ENCODE measurements around the gene CD99L2. TPM values are rescaled to one million over a fixed set of nuclear protein-coding genes. Genes with fewer than 3 reads are reported as not detected.

Gene CD99L2
- total RNA-seq, 2 experiments from 2014 or later, result 5.9 to 12.3 TPM

- BruUV-seq (replicated peaks), result no TSS peak
- no peaks in the 10 kb centered on the region for H4K20me1 ChIP-seq (ENCODE audit: insufficient read depth, low read length)
- POLR2A ChIA-PET, result interaction anchor here (0.5 kb wide), 1 partner anchor 42 kb away, joined by 3 read pairs; no protein-coding TSS in a partner anchor
- CTCF ChIA-PET (ENCODE audit: unreplicated experiment), result no interaction called here
- H3K4me3 ChIP-seq (ENCODE audit: low read depth, low read length, poor library complexity, severe bottlenecking), result no peak overlapping the region
- no peaks in the 10 kb centered on the region for H3K36me3 ChIP-seq (ENCODE audit: insufficient read depth, low read length)
- no peak overlapping the region for H3K4me2 ChIP-seq (ENCODE audit: low read length)
- no peak overlapping the region for H2AFZ ChIP-seq (ENCODE audit: low read length)
- TF ChIP-seq EZH2phosphoT487 (IDR thresholded peaks at IDR 0.05; ENCODE audit: borderline replicate concordance, low read depth, low read length), result no peak
- TF ChIP-seq CTCF (conservative IDR thresholded peaks at IDR 0.05; ENCODE audit: low read length), result no peak
- H3K79me2 ChIP-seq (ENCODE audit: insufficient read depth, low read depth, low read length), result no peaks in the 10 kb centered on the region
- intact Hi-C loops (cut with micrococcal nuclease; ENCODE audit: unreplicated experiment), result no loop called here
- no peaks in the 10 kb centered on the region for H3K9me2 ChIP-seq (ENCODE audit: insufficient read depth, low read length)
- H3K27ac ChIP-seq (ENCODE audit: low read depth, low read length, poor library complexity, severe bottlenecking), result no peak overlapping the region
- H3K9me3 ChIP-seq (ENCODE audit: low read length), result no peaks in the 10 kb centered on the region
- no peak for DNase-seq (ENCODE audit: low spot score)
- no peaks in the 10 kb centered on the region for H3K4me1 ChIP-seq (ENCODE audit: insufficient read depth, low read length, poor library complexity, severe bottlenecking)
Observed at GRCh38 chrX:150907474-150907873, 9.0 kb upstream of the CD99L2 start.

DNA sequence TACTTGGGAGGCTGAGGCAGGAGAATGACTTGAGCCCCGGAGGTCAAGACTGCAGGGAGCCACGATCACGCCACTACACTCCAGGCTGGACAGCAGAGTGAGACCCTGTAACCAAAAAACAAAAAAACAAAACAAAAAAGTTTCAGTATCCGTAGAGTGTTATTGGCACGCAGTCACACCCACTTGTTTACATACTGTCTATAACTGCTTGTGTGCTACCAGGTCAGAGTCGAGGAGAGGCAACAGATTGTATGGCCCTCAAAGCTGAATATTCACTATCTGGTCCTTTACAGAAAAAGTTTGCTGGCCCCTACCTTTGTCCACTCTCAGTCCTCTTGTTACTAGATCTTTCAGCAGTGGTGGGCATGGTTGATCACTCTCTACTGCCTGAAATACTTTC lies 8.2 kb upstream of the CD99L2 start:
- H3K4me2 ChIP-seq (ENCODE audit: low read length), result no peak overlapping the region
- DNase-seq (ENCODE audit: low spot score), result no peak
- H3K4me3 ChIP-seq (ENCODE audit: low read depth, low read length, poor library complexity, severe bottlenecking), result no peak overlapping the region
- ChIA-PET POLR2A (no interaction called here), CTCF (ENCODE audit: unreplicated experiment) (no interaction called here)
- TF ChIP-seq CTCF (conservative IDR thresholded peaks at IDR 0.05; ENCODE audit: low read length), result no peak
- TF ChIP-seq EZH2phosphoT487 (IDR thresholded peaks at IDR 0.05; ENCODE audit: borderline replicate concordance, low read depth, low read length), result no peak
- no peak overlapping the region for H2AFZ ChIP-seq (ENCODE audit: low read length)
- no TSS peak for BruUV-seq (replicated peaks)
- no peaks in the 10 kb centered on the region for H3K4me1 ChIP-seq (ENCODE audit: insufficient read depth, low read length, poor library complexity, severe bottlenecking)
- no peaks in the 10 kb centered on the region for H3K9me2 ChIP-seq (ENCODE audit: insufficient read depth, low read length)
- no peaks in the 10 kb centered on the region for H3K9me3 ChIP-seq (ENCODE audit: low read length)
- no peaks in the 10 kb centered on the region for H4K20me1 ChIP-seq (ENCODE audit: insufficient read depth, low read length)
- H3K36me3 ChIP-seq (ENCODE audit: insufficient read depth, low read length), result no peaks in the 10 kb centered on the region
- intact Hi-C loops (cut with micrococcal nuclease; ENCODE audit: unreplicated experiment), result no loop called here
- no peaks in the 10 kb centered on the region for H3K79me2 ChIP-seq (ENCODE audit: insufficient read depth, low read depth, low read length)
- H3K27ac ChIP-seq (ENCODE audit: low read depth, low read length, poor library complexity, severe bottlenecking), result no peak overlapping the region

- Histone ChIP-seq H2AFZ (ENCODE audit: low read length) (no peak overlapping the region), H3K4me3 (ENCODE audit: low read depth, low read length, poor library complexity, severe bottlenecking) (no peak overlapping the region), H3K4me2 (ENCODE audit: low read length) (no peak overlapping the region), H3K9me3 (ENCODE audit: low read length) (no peaks in the 10 kb centered on the region), H3K36me3 (ENCODE audit: insufficient read depth, low read length) (no peaks in the 10 kb centered on the region), H4K20me1 (ENCODE audit: insufficient read depth, low read length) (no peaks in the 10 kb centered on the region), H3K9me2 (ENCODE audit: insufficient read depth, low read length) (no peaks in the 10 kb centered on the region), H3K4me1 (ENCODE audit: insufficient read depth, low read length, poor library complexity, severe bottlenecking) (no peaks in the 10 kb centered on the region), H3K27ac (ENCODE audit: low read depth, low read length, poor library complexity, severe bottlenecking) (no peak overlapping the region), H3K79me2 (ENCODE audit: insufficient read depth, low read depth, low read length) (no peaks in the 10 kb centered on the region)
- no peak for DNase-seq (ENCODE audit: low spot score)
- CTCF ChIA-PET (ENCODE audit: unreplicated experiment), result no interaction called here
- no TSS peak for BruUV-seq (replicated peaks)
- POLR2A ChIA-PET, result interaction anchor here (0.6 kb wide), 1 partner anchor 32 kb away, joined by 6 read pairs; no protein-coding TSS in a partner anchor
- TF ChIP-seq EZH2phosphoT487 (IDR thresholded peaks at IDR 0.05; ENCODE audit: borderline replicate concordance, low read depth, low read length), result no peak
- TF ChIP-seq CTCF (conservative IDR thresholded peaks at IDR 0.05; ENCODE audit: low read length), result no peak
- intact Hi-C loops (cut with micrococcal nuclease; ENCODE audit: unreplicated experiment), result no loop called here
Observed at GRCh38 chrX:150905293-150905692, 6.8 kb upstream of the CD99L2 start.

All from OCI-LY7 (cell line).